Inflammatory macrophage treated with lipopolysaccharide for 1 hour (primary cell): ENCODE measurements around the gene SRP54.
"Not testable (repeated sequence)": the region's sequence is repeated elsewhere in the genome, so short reads cannot be mapped to it uniquely, and the experiment has no call there.

ENCODE experiments used
- DNase-seq, 2 donors: peaks; one replicate each; pipeline ENCODE4 v3.0.0-alpha.2; 2020 to 2022

SRP54 gene

DNA sequence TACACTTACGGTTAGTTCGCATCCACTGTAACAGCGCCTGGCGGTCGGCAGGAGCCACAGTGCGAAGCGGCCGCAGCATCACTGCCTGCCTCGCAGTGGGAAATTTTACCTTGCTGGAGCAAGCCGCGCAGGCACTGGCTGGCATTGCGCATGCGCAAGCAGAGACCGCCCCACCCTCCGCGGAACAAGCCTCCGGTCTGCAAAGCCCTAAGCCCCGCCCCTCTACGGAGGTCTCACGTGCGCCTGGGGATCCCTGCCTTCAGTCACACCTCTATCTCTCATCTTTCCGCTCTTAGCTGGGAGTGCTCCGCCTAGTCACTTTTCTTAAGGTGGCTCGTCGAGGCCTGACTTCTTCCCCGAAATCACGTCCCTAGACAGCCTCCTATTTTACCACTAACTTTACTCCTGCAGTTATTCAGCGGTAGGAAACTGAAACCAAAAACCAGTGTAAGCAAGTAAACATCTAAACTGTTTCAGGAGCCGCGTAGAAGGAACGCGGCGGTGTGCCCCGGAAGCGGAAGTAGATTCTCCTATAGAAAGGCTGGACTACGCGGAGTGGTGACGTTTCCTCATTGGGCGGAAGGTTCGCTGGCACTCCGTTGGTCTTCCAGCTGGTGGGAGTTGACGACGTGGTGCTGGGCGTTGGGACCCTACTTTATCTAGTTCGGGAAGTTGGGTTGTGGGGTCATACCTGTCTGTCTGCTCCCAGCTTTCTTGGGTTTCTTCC lies at the start of gene SRP54:
TSS of gene SRP54 (plus strand) at position 572 of the 727 bp plus-strand sequence. CDS start 13,718 bp downstream, outside the sequence.
- peak; percentile 97 for DNase-seq

DNA sequence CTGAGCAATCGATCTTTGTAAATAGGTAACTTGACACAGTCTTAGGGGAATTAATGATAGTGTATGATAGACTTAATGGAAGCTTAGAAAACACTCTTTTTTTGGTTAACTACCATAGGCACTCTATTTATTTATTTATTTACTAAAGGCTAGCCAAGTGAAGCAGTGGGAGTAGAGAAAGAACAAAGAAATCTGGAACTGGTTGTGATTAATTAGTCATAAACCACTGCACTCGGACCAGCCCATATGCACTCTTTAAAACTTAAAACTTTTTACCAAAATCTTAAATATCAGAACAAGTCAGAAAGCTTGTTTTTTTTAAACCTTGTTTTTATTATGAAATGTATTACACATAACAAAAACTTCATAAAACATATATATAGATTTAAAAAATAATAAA lies 49.5 kb upstream of the SRP54 start:
- no peak for DNase-seq

DNA sequence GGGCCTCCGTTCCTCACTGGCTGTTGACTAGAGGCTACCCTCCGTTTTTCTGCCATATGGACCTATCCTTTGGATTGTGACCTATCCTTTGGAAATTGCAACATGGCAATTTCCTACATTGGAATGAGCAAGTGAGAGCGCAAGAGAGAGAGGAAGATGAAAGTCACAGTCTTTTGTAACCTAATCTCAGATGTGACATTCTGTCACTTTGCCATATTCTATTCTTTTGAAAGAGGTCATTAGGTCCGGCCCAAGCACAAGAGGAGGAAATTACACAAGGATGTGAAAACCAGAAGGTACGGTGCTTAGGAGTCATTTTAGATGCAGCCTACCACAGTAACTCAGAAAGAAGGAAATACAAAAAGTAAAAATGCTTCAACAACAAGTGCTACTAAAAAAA lies 47.3 kb upstream of the SRP54 start:
- DNase-seq = peak; percentile 33 to 54

DNA sequence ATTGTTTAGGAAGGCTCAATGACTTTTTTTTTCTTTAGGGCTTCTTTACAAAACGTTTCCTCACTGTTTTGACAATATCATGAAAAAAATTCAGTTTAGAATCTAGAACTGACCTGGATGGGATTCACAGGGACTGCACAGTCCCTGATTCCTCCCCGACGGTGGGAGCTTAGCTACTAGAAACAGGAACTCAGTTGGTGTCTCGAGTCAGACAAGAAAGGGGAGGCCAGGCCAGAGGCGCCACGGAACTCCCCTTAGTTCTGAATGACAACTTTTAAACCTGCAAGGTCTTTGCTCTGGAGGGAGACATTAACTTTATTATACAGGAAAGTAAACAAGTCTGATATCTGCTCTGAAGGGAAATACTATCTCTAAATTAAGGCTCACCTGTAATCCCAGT lies 45.4 kb upstream of the SRP54 start:
- no peak for DNase-seq

DNA sequence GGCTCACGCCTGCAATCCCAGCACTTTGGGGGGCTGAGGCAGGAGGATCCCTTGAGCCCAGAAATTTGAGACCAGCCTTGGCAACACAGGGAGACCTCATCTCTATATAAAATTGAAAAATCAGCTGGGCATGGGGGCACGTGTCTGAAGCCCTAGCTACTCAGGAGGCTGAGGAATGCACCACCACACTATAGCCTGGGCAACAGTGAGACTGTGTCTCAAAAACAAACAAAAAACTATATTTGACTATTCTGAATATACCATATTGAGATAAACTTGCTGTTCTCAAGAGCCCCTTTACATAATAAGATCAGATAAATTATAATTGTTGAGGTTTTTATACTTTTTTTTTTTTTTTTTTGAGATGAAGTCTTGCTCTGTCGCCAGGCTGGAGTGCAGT lies 44.9 kb upstream of the SRP54 start:
- DNase-seq = no peak

DNA sequence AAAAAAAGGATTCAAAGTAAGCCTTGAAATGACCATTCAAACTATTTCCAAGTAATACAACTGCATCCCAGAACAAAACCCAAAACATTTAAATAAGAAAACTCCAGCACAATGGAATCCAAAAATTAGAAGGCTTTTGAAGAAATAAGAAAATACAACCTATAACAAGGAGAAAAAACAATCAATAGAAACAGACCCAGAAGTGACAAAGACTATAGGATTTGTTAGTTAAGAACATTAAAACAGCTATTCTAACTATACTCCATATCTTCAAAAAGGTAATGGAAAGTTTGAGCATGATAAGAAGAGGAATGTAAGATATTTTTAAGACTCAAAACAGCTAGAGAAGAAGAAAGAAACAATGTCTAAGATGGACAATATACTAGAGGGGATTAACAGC lies 39.3 kb upstream of the SRP54 start:
- no peak for DNase-seq

DNA sequence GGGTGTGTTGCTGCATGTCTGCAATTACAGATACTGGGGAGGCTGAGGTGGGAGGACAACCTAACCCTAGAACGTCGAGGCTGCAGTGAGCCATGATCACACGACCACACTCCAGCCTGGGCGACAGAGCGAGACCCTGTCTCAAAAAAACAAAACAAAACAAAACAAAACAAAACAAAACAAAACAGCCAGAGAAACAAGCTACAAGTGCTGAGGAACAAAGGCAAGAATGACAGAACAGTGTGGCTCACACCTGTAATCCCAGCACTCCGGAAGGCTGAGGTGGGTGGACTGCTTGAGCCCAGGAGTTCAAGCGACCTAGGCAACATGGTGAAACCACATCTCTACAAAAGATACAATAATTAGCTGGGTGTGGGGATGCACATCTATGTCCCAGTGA lies 38.0 kb upstream of the SRP54 start:
- no peak for DNase-seq

DNA sequence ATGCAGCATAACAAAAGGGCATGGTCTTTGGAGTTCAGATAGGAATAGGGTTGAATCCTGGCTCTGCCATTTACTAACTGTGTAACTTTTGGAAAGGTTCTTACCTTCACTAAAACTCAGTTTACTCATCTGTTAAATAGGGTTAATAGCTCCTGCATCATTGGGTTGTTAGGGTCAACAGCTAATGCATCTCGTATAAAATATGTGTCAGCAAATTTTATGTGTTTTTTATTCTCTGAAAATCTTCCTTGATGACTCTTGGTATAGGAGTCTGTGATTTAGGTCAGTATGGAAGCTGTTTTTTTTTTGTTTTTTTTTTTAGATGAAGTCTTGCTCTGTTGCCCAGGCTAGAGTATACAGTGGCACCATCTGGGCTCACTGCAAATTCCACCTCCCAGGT lies 36.1 kb upstream of the SRP54 start:
- DNase-seq = no peak

DNA sequence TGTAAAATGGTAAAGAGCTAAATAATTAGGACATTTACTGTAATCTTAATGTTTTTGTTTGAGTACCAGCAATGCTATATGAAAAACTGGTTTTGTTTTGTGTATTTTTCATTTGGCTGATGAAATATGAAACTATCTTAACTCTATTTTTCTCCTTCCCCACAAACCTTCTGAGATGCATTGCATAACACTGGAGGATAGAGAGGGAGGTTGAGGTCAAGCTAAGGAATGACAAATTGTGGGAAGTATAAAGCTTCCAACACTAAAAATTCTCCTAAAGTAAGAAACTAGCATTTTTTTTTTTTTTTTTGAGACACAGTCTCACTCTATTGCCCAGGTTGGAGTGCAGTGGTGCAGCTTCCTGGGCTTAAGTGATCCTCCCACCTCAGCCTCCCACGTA lies 31.5 kb upstream of the SRP54 start:
- DNase-seq = no peak

DNA sequence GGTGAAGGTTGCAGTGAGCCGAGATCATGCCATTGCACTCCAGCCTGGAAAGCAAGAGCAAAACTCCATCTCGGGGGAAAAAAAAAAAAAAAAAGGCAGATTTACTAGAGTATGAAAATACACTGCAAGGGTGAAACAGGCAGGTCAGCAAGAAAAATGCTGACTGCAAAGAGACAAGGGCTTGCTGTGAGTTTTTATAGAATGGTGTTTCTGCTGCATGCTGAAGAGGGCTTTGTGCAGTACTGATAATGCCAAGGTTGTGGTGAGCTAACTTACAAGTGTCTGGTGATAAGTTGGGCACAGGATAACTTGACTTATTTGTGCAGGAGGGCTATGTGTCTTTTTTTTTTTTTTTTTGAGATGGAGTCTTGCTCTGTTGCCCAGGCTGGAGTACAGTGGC lies 25.9 kb upstream of the SRP54 start:
- DNase-seq = no peak

DNA sequence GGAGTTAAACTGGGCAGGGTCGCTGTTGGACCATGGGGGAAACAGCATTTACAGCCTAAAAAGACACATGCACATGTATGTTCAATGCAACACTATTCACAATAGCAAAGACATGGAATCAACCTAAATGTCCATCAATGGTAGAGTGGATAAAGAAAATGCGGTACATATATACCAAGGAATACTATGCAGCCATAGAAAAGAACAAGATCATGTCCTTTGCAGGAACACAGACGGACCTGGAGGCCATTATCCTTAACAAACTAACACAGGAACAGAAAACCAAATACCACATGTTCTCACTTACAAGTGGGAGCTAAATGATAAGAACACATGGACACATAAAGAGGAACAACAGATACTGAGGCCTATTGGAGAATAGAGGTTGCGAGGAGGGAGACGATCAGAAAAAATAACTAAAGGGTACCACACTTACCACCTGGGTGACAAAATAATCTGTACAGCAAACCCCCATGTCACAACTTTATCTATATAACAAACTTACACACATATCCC lies 25.0 kb upstream of the SRP54 start:
- DNase-seq = no peak

DNA sequence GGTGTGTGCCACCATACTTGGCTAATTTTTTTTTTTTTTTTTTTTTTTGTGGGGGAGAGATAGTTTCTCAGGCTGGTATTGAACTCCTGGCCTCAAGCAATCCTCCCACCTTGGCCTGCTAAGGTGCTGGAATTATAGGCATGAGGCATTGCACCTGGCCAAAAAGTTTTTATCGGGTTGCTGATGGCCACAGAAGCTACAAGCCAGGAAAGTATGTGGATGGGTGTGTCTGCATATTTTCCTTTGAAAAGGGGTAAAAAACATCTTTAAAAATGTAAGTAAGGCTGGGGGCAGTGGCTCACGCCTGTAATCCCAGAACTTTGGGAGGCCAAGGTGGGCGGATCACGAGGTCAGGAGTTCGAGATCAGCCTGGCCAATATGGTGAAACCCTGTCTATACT lies 20.7 kb upstream of the SRP54 start:
- not testable (repeated sequence) for DNase-seq

DNA sequence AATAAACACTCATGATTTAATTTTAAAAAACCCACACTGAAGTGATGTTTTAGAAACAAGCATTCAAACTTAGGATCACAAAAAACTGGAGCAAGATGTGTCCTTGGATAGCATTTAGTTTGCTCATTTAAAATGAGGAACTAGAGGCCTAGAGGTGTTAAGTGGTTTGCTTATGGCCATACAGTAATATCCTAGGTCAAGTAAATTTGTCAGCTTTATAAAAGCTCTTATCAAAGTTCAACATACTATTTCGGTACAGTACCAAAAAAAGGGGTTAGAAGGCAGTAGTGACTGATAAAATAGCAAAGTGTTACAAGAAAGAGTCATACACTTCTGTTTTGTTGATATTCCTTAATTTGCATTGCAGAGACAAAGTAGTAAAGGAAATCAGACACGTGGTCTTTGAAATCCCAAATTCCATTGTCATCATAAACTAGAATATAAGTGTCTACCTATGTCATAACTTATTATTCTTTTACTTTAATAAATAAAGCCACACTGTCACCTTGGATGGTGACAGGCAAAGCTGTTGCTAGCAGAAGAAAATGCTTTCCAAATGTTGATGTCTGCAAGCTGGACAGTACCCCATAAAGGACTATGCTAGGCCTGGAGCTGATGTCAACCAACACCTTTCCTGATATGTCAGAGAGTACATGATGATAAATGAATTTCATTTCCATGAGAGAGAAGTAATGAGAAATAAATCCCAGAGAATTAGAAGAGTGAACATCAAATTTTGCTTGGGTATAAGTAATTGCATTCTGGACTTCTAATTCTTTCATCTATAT lies 17.6 kb upstream of the SRP54 start:
- DNase-seq = no peak

DNA sequence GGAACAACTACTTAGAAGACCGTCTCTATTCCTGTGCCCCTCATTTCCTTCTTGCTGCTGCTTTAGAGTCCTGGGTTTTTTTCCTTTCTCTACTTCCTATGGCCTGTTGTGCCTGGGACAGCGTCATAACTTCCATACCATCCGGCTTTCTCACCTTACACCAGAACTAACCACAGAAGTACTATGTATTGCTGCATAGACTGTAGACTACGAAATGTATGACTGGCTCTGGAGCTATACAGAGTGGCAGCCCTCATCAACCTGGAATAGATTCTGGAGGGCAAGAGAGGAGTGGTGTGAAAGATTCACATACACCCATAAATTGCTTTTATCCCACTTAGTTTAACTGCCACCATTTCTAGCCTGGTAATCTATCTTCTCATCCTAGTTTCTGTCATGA lies 16.9 kb upstream of the SRP54 start:
- DNase-seq = no peak

DNA sequence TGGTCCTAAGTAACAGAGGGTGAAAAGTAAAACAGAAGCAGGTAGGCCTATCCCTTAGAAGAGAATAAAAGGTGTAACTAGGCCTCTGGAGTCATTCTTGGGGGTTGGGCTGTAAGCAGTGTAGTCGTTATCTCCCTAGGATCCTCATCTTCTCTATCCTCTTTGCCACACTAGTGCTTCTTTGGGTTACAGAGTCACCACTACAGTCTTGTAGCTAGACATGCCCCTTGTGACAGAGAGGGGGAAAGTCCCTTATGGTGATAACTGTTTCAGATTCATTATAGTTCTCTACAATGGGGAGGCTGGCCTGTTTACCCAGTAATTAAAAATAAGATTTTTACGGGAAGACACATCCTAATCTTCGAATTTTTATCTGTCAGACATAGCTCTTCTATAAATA lies 16.4 kb upstream of the SRP54 start:
- DNase-seq = peak; percentile 7 to 20

DNA sequence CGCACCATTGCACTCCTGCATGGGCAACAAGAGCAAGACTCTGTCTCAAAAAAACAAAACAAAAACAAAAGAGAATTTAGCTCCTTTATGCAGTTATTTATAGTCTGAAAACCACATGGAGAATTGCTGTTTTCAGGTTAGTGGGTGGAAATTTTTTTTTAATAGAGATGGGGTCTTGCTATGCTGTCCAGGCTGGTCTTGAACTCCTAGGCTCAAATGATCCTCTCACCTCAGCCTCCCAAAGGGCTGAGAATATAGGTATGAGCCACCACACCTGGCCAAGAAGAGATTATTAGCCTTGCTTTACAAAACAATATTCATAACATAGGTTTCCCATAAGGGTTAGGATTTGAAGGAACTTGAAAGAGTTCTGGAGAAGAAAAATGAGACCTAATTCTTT lies 12.1 kb upstream of the SRP54 start:
- no peak for DNase-seq

DNA sequence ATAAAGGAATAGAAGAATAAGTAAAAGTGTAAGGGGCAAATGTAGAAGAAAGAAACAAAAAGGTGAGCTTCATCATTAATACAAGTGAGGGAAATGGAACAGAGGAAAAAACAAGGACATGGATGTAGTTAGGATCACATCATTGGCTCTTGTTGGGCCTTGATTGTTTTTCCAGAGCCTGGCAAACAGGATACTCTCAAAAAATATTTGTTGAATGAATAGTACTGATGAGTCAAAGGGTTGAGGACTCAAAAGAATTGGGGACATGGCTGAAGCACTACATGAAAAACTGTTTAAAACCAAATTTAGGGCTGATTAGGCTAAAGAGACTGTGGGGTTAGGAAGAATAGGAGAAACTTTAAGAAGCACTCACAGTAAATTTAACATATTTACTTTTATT lies 11.4 kb upstream of the SRP54 start:
- no peak for DNase-seq

DNA sequence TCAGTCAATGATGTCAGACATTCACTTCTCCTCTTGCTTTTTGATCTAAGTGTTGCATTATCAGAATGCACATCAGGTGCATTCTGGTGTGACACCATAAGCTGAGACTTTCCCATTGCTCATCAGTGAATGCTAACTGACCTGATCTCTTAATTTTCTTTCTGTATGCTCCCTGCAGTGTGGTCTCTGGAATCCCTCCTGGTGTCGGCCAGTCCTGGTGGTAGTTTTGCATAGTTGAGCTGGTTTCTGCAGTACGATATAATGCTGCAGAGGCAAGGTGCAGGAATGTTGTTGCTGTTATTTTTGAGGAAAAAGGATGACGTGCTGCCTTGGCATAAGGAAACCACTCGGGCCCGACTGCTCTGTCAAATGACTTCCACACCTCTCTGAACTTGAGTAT lies 11.0 kb upstream of the SRP54 start:
- DNase-seq = no peak

DNA sequence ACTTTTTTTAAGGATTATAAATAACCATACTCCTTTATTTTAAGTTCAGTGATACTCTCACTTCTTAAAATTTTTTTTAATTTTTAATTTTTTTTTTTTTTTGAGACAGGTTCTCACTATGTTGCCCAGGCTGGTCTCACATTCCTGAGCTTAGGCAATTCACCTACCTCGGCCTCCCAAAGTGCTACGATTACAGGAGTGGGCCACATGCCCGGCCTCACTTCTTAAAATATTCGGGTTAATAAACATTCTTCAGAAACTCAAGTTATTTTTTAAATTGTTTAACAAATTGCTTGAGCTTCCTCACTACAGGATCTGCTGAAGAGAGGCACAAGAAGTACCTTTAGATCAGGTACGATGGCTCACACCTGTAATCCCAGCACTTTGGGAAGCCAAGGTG lies 4.3 kb upstream of the SRP54 start:
- DNase-seq = no peak

DNA sequence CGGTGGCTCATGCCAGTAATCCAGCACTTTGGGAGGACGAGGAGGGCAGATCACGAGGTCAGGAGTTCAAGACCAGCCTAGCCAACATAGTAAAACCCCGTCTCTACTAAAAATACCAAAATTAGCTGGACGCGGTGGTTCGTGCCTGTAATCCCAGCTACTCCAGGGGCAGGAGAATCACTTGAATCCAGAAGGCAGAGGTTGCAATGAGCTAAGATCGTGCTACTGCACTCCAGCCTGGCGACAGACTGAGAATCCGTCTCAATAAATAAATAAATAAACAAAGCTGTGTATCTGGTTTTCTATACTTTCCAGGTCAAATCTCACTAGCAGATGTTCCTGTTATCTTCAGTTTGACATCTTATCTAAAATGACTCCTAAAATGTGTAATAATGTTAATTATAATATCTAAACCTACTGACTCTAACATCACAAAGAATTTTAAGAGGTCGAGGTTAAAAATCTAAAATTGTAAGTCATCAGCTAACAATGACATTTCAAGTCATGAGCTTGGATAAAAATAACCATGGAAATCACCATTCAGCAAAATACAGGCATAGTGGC lies 2.4 kb upstream of the SRP54 start:
- DNase-seq = no peak

DNA sequence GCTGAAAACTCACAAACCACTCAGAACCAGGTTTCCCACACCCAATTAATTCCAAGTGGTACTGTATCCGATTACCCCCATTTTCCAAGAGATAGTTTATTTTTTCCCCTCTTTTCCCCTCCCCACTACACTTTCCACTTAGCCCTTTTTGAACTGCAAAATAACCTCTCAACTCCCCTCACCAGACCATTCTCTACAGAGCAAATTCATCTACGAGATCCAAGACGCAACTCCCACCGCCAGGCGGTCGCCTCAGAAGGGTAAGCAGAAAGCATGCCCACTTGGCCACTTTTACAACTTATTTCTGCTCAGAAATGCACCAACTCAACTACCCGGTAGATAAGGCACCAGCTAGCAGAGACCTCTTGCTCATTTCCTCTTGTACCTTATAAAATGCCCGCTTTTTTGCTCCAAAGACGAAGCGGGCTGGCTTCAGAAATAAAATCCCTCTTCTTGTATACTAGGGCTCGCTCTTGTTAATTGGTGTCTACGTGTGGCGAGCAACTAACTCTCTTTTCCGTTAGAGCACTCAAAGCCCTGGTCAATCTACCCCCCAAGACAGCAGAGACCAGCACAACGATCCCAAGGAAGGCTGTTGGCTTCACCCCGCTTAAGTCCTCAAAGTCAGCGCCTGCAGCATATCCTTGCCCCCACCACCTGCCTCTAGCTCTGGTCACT lies 910 bp upstream of the SRP54 start:
- DNase-seq = peak; percentile 20 to 29

DNA sequence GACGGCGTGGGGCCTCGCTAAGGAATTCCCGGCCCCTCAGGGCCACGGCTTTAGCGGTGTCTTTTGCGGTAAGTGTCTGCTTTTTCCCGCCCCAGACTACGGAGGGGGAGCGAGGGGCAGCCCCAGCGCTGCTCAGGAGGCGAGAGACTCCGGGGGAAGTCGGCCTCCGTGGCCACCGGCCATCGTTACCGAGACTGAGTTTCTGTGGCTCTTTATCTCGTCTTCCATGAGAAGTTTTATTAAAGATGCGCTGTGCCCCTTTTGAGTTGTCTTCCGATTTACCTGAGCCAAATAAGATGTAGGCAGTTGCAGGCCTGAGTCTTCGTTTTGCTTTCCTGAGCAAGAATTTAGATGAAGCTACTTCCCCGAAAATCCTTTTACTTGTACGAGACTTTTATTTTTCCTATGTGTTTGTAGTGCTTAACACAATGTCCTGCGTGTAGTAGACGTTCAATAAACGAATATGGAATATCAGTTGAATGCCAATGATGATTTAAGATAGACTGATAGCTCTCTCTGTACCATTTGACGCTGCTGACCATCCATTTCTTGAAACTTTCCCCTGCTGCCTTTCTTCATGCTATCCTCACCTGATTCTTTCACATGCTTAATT lies 462 bp downstream of the SRP54 start:
- no peak for DNase-seq

DNA sequence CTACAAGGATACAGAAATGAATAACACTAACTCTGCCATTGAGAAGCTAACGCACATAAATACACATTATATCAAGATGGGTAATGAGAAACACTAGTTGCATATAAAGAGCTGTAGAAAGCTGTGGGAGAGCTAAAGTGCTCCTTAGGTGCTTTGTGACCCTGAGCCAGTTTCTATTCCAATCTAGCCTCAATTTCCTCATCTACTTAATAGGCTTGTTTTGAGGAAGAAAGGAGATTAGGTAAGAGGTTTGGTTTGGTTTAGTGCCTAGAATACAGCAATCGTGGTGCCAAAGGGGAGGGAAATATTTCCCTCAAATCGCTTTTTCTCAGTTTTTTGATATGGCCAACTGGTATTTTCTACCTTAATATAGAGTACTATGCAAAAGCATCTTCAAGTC lies 994 bp downstream of the SRP54 start:
- DNase-seq = peak; percentile 53 to 62
